ENCODE data around the gene GTF2B.
A peak's percentile ranks its signal among the peaks of the same experiment; 100 is the strongest.

GRCh38 chr1:88935522-88936222 lies 44.3 kb upstream of the GTF2B start:
- TF ChIP-seq CTCF (conservative IDR thresholded peaks at IDR 0.05; ENCODE audit: low read depth in 2 of 2) (peak; percentile 59 to 91), POLR2AphosphoS5 (IDR thresholded peaks at IDR 0.05; ENCODE audit: low read depth) (no peak), ZNF114 (CRISPR knock-in tag; IDR thresholded peaks at IDR 0.05) (no peak), REST (IDR thresholded peaks at IDR 0.05; ENCODE audit: unreplicated experiment) (no peak)
